IMR-90 (cell line): ENCODE results near the gene MAML2.

Experiments
- BHLHE40 ChIP-seq: fragments of 150-350 bp; IDR thresholded peaks from 2 replicates; pipeline ENCODE4 v1.6.1; 2016; ENCODE audit warnings: mild to moderate bottlenecking, low read depth, low read length
- CEBPB ChIP-seq: IDR thresholded peaks from 2 replicates; pipeline ENCODE4 v1.6.1; 2012; ENCODE audit warnings: low read depth, low read length, improper control_type of control experiment
- ELK1 ChIP-seq: fragments of 150-350 bp; IDR thresholded peaks from 2 replicates; pipeline ENCODE4 v1.6.1; 2016; ENCODE audit warnings: low read depth, mild to moderate bottlenecking, low read length, moderate library complexity, borderline replicate concordance
- FOS ChIP-seq: fragments of 150-350 bp; IDR thresholded peaks from 2 replicates; pipeline ENCODE4 v1.6.1; 2016; ENCODE audit warnings: low read depth, low read length
- MAFK ChIP-seq: IDR thresholded peaks from 2 replicates; pipeline ENCODE4 v1.6.1; 2012; ENCODE audit warnings: low read depth, low read length, improper control_type of control experiment
- POLR2A ChIP-seq: IDR thresholded peaks from 2 replicates; pipeline ENCODE4 v1.6.1; 2012; ENCODE audit warnings: mild to moderate bottlenecking, low read depth, low read length
- RAD21 ChIP-seq: IDR thresholded peaks from 2 replicates; pipeline ENCODE4 v1.6.1; 2012; ENCODE audit warnings: low read length, improper control_type of control experiment
- USF2 ChIP-seq: fragments of 150-350 bp; IDR thresholded peaks from 2 replicates; pipeline ENCODE4 v1.6.1; 2017; ENCODE audit warnings: mild to moderate bottlenecking, antibody characterized with exemption, low read length, low read depth
- TF ChIP-seq, protein P1 (sequence below): conservative IDR thresholded peaks from 2 replicates; pipeline ENCODE4 v1.5.1; 2012; ENCODE audit warnings: mild to moderate bottlenecking, low read depth, low read length, improper control_type of control experiment

GRCh38 chr11:96088914-96089313 is 254.1 kb downstream of the MAML2 start:
- TF ChIP-seq, protein P1, sequence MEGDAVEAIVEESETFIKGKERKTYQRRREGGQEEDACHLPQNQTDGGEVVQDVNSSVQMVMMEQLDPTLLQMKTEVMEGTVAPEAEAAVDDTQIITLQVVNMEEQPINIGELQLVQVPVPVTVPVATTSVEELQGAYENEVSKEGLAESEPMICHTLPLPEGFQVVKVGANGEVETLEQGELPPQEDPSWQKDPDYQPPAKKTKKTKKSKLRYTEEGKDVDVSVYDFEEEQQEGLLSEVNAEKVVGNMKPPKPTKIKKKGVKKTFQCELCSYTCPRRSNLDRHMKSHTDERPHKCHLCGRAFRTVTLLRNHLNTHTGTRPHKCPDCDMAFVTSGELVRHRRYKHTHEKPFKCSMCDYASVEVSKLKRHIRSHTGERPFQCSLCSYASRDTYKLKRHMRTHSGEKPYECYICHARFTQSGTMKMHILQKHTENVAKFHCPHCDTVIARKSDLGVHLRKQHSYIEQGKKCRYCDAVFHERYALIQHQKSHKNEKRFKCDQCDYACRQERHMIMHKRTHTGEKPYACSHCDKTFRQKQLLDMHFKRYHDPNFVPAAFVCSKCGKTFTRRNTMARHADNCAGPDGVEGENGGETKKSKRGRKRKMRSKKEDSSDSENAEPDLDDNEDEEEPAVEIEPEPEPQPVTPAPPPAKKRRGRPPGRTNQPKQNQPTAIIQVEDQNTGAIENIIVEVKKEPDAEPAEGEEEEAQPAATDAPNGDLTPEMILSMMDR = no peak
- TF ChIP-seq MAFK (no peak), POLR2A (no peak), FOS (no peak), CEBPB (no peak), BHLHE40 (no peak), ELK1 (no peak), USF2 (no peak), RAD21 (no peak)
